Kidney epithelial cell (primary cell): Measurements from ENCODE around the gene FGF10. TPM values are rescaled to one million over a fixed set of nuclear protein-coding genes. Genes with fewer than 3 reads are reported as not detected.

Experiments used
- DNase-seq: peaks from one replicate; pipeline ENCODE4 v3.0.0-alpha.2; 2010; ENCODE audit warnings: low read depth
- H3K27me3 ChIP-seq: 2 replicates; pipeline ENCODE4 v1.6.0; 2011; ENCODE audit warnings: low read length; ENCODE audit not compliant: control insufficient read depth, insufficient read depth
- H3K36me3 ChIP-seq: 2 replicates; pipeline ENCODE4 v1.5.1; 2011; ENCODE audit warnings: low read length; ENCODE audit not compliant: control insufficient read depth, insufficient read depth
- H3K4me3 ChIP-seq: 2 replicates; pipeline ENCODE4 v1.5.1; 2011; ENCODE audit warnings: low read depth, mild to moderate bottlenecking, control low read depth, low read length
- CTCF ChIP-seq: IDR thresholded peaks from 2 replicates; pipeline ENCODE4 v1.5.1; 2011; ENCODE audit warnings: mild to moderate bottlenecking, moderate library complexity, low read length, control low read depth, inconsistent platforms; ENCODE audit not compliant: insufficient read depth, poor library complexity, severe bottlenecking
- total RNA-seq: library from RNA; depleted of rRNA; stranded (reverse); fragments of >200 nt; gene quantifications from 2 replicates; pipeline ENCODE4 v1.2.3, GENCODE V29; 2015

The FGF10 gene
- total RNA-seq, 1 donor from 2014 or later, result 0.08 TPM

GRCh38 chr5:44356231-44356630 is 33.0 kb downstream of the FGF10 start:
- H3K4me3 ChIP-seq, result no peak overlapping the region
- no peaks in the 10 kb centered on the region for H3K36me3 ChIP-seq
- TF ChIP-seq CTCF, result no peak
- no peak for DNase-seq
- no peaks in the 10 kb centered on the region for H3K27me3 ChIP-seq

- DNase-seq, result no peak
- Histone ChIP-seq H3K36me3 (no peaks in the 10 kb centered on the region), H3K4me3 (no peak overlapping the region), H3K27me3 (no peaks in the 10 kb centered on the region)
- TF ChIP-seq CTCF, result no peak
These were observed 43.3 kb downstream of the FGF10 start for GRCh38 chr5:44345871-44346270.

GRCh38 chr5:44336708-44337107 is 52.5 kb downstream of the FGF10 start:
- Histone ChIP-seq H3K4me3 (no peak overlapping the region), H3K36me3 (no peaks in the 10 kb centered on the region), H3K27me3 (no peaks in the 10 kb centered on the region)
- no peak for DNase-seq
- no peak for TF ChIP-seq CTCF

- Histone ChIP-seq H3K36me3 (no peaks in the 10 kb centered on the region), H3K27me3 (no peaks in the 10 kb centered on the region), H3K4me3 (no peak overlapping the region)
- DNase-seq, result no peak
- TF ChIP-seq CTCF, result no peak
These were observed 54.6 kb downstream of the FGF10 start for GRCh38 chr5:44334622-44335021.

GRCh38 chr5:44332285-44332971 is 56.8 kb downstream of the FGF10 start:
- TF ChIP-seq CTCF, result peak; percentile 59
- Histone ChIP-seq H3K36me3 (no peaks in the 10 kb centered on the region), H3K27me3 (no peaks in the 10 kb centered on the region), H3K4me3 (no peak overlapping the region)
- peak; percentile 2 for DNase-seq

- Histone ChIP-seq H3K4me3 (no peak overlapping the region), H3K27me3 (no peaks in the 10 kb centered on the region), H3K36me3 (no peaks in the 10 kb centered on the region)
- DNase-seq, result no peak
- TF ChIP-seq CTCF, result no peak
These were observed 57.7 kb downstream of the FGF10 start for GRCh38 chr5:44331471-44332050.
